RKO (cell line): ENCODE measurements around the gene SLC39A11.
A peak's percentile ranks its signal among the peaks of the same experiment; 100 is the strongest.
"Not testable (repeated sequence)": the region's sequence is repeated elsewhere in the genome, so short reads cannot be mapped to it uniquely, and the experiment has no call there.

ENCODE experiments used
- DNase-seq: peaks from one replicate; pipeline ENCODE4 v3.0.0-alpha.2; 2016; ENCODE audit warnings: low spot score

SLC39A11 gene

GRCh38 chr17:72829883-72830282, 262.6 kb downstream of the SLC39A11 start:
- no peak for DNase-seq

- DNase-seq, result peak; percentile 63
Observed at GRCh38 chr17:72826602-72827001, 265.9 kb downstream of the SLC39A11 start.

- DNase-seq, result not testable (repeated sequence)
Observed at GRCh38 chr17:72826059-72826458, 266.4 kb downstream of the SLC39A11 start.

GRCh38 chr17:72825218-72825617, 267.3 kb downstream of the SLC39A11 start:
- no peak for DNase-seq

- DNase-seq, result not testable (repeated sequence)
Observed at GRCh38 chr17:72824267-72824666, 268.2 kb downstream of the SLC39A11 start.

- DNase-seq, result no peak
Observed at GRCh38 chr17:72822358-72823023, 270.0 kb downstream of the SLC39A11 start.

GRCh38 chr17:72816406-72816805, 276.1 kb downstream of the SLC39A11 start:
- no peak for DNase-seq

- no peak for DNase-seq
Observed at GRCh38 chr17:72813481-72813880, 279.0 kb downstream of the SLC39A11 start.

- DNase-seq, result peak; percentile 86
Observed at GRCh38 chr17:72812823-72813222, 279.7 kb downstream of the SLC39A11 start.

- DNase-seq, result no peak
Observed at GRCh38 chr17:72811976-72812687, 280.4 kb downstream of the SLC39A11 start.

- no peak for DNase-seq
Observed at GRCh38 chr17:72810991-72811508, 281.4 kb downstream of the SLC39A11 start.

GRCh38 chr17:72806011-72806410, 286.5 kb downstream of the SLC39A11 start:
- DNase-seq, result no peak

- no peak for DNase-seq
Observed at GRCh38 chr17:72804949-72805707, 287.4 kb downstream of the SLC39A11 start.

- no peak for DNase-seq
Observed at GRCh38 chr17:72802726-72803125, 289.8 kb downstream of the SLC39A11 start.

GRCh38 chr17:72797142-72797541, 295.3 kb downstream of the SLC39A11 start:
- DNase-seq, result no peak

- DNase-seq, result no peak
Observed at GRCh38 chr17:72795941-72796340, 296.5 kb downstream of the SLC39A11 start.

- DNase-seq, result no peak
Observed at GRCh38 chr17:72794152-72794551, 298.3 kb downstream of the SLC39A11 start.

- no peak for DNase-seq
Observed at GRCh38 chr17:72792771-72793170, 299.7 kb downstream of the SLC39A11 start.

- DNase-seq, result no peak
Observed at GRCh38 chr17:72790190-72790589, 302.3 kb downstream of the SLC39A11 start.

- DNase-seq, result no peak
Observed at GRCh38 chr17:72789711-72790110, 302.8 kb downstream of the SLC39A11 start.

- no peak for DNase-seq
Observed at GRCh38 chr17:72788950-72789585, 303.4 kb downstream of the SLC39A11 start.

- DNase-seq, result no peak
Observed at GRCh38 chr17:72786209-72786608, 306.3 kb downstream of the SLC39A11 start.
